ENCODE data around the gene TMEM18.

- no peak for TF ChIP-seq CEBPB (IDR thresholded peaks at IDR 0.05)
- no peak for TF ChIP-seq REST (IDR thresholded peaks at IDR 0.05; ENCODE audit: low read depth)
- TF ChIP-seq NFIC (IDR thresholded peaks at IDR 0.05) = no peak
- TF ChIP-seq YY1 (IDR thresholded peaks at IDR 0.05; ENCODE audit: low read depth) = no peak
Observed at GRCh38 chr2:673016-673415, 4.2 kb downstream of the TMEM18 start.

All from Ishikawa (cell line).